Measurements from ENCODE around the gene MCC.

DNA sequence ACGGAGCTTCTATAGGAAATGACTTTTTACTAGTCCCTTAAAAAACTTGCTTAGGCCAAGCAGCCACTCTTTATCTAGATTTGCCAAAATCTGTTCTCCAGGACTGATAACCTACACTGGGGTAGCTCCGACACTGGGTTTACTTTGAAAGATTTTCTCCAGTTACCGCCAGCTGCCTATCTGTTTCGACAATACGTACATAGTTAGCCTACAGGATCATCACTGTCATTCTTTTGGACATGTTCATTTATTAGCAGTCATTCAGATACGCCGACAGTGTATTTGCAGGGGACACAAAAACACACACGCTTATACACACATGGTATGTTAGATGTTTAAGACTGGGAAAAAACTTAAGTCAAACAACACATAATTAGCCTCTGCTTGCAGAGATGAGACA is 286.0 kb downstream of the MCC start:
- TF ChIP-seq, protein P1, sequence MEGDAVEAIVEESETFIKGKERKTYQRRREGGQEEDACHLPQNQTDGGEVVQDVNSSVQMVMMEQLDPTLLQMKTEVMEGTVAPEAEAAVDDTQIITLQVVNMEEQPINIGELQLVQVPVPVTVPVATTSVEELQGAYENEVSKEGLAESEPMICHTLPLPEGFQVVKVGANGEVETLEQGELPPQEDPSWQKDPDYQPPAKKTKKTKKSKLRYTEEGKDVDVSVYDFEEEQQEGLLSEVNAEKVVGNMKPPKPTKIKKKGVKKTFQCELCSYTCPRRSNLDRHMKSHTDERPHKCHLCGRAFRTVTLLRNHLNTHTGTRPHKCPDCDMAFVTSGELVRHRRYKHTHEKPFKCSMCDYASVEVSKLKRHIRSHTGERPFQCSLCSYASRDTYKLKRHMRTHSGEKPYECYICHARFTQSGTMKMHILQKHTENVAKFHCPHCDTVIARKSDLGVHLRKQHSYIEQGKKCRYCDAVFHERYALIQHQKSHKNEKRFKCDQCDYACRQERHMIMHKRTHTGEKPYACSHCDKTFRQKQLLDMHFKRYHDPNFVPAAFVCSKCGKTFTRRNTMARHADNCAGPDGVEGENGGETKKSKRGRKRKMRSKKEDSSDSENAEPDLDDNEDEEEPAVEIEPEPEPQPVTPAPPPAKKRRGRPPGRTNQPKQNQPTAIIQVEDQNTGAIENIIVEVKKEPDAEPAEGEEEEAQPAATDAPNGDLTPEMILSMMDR (IDR thresholded peaks at IDR 0.05): no peak
- no peak for TF ChIP-seq TCF7L2 (IDR thresholded peaks at IDR 0.05; ENCODE audit: low read depth, low read length)
- no peak for TF ChIP-seq POLR2AphosphoS5 (IDR thresholded peaks at IDR 0.05; ENCODE audit: low read depth, low read length)

All from Panc1 (cell line).